Neural cell (in vitro differentiated cells): ENCODE results near the gene JAGN1.

Experiments used
- CTCF ChIP-seq: fragments of 450-650 bp; IDR thresholded peaks from 2 replicates; pipeline ENCODE4 v1.5.1; 2014; ENCODE audit warnings: antibody characterized with exemption, mild to moderate bottlenecking, moderate library complexity; ENCODE audit not compliant: poor library complexity, severe bottlenecking
- EZH2 ChIP-seq: fragments of 200-600, 300-800 bp; shearing (Covaris generic), sonication (generic); IDR thresholded peaks from 2 replicates; pipeline ENCODE4 v1.6.1; 2014; ENCODE audit warnings: antibody characterized with exemption, low read length, borderline replicate concordance, mild to moderate bottlenecking; ENCODE audit not compliant: insufficient read depth, poor library complexity, severe bottlenecking
- POLR2AphosphoS5 ChIP-seq: IDR thresholded peaks from 2 replicates; pipeline ENCODE4 v1.6.1; 2012
- REST ChIP-seq: IDR thresholded peaks from 2 replicates; pipeline ENCODE4 v1.6.1; 2012; ENCODE audit warnings: borderline replicate concordance
- TAF1 ChIP-seq: IDR thresholded peaks from 2 replicates; pipeline ENCODE4 v1.6.1; 2012; ENCODE audit warnings: low read depth

- no peak for TF ChIP-seq CTCF
- no peak for TF ChIP-seq TAF1
- TF ChIP-seq EZH2 = no peak
- TF ChIP-seq REST = no peak
- no peak for TF ChIP-seq POLR2AphosphoS5
Observed at GRCh38 chr3:9938966-9939365, 48.6 kb downstream of the JAGN1 start.
